HG02852 (cell line): Measurements from ENCODE around the gene ST3GAL4.

Experiments
- ATAC-seq: cut with Tn5 transposase; IDR thresholded peaks from one replicate; pipeline ENCODE4 v1.9.1; 2021; ENCODE audit warnings: mild to moderate bottlenecking, moderate library complexity; ENCODE audit not compliant: unreplicated experiment

ST3GAL4 gene

GRCh38 chr11:126328938-126329643, 26.4 kb upstream of the ST3GAL4 start:
- ATAC-seq, result no peak

- no peak for ATAC-seq
These were observed 25.8 kb upstream of the ST3GAL4 start for GRCh38 chr11:126329644-126330211.

- no peak for ATAC-seq
These were observed 24.2 kb upstream of the ST3GAL4 start for GRCh38 chr11:126331286-126331685.

- no peak for ATAC-seq
These were observed 23.2 kb upstream of the ST3GAL4 start for GRCh38 chr11:126332221-126332711.

- no peak for ATAC-seq
These were observed 22.3 kb upstream of the ST3GAL4 start for GRCh38 chr11:126333142-126333541.

- no peak for ATAC-seq
These were observed 20.6 kb upstream of the ST3GAL4 start for GRCh38 chr11:126334659-126335462.

- ATAC-seq, result no peak
These were observed 20.1 kb upstream of the ST3GAL4 start for GRCh38 chr11:126335463-126335760.

GRCh38 chr11:126336138-126336541, 19.3 kb upstream of the ST3GAL4 start:
- no peak for ATAC-seq

GRCh38 chr11:126336671-126337101, 18.8 kb upstream of the ST3GAL4 start:
- ATAC-seq, result no peak

GRCh38 chr11:126337126-126337473, 18.4 kb upstream of the ST3GAL4 start:
- ATAC-seq, result no peak

- ATAC-seq, result no peak
These were observed 17.8 kb upstream of the ST3GAL4 start for GRCh38 chr11:126337474-126338241.

GRCh38 chr11:126338346-126339055, 17.0 kb upstream of the ST3GAL4 start:
- ATAC-seq, result no peak

GRCh38 chr11:126339073-126339862, 16.2 kb upstream of the ST3GAL4 start:
- no peak for ATAC-seq

- no peak for ATAC-seq
These were observed 15.5 kb upstream of the ST3GAL4 start for GRCh38 chr11:126339863-126340434.

GRCh38 chr11:126340960-126341606, 14.4 kb upstream of the ST3GAL4 start:
- no peak for ATAC-seq

GRCh38 chr11:126341760-126342161, 13.7 kb upstream of the ST3GAL4 start:
- ATAC-seq, result no peak

- no peak for ATAC-seq
These were observed 12.4 kb upstream of the ST3GAL4 start for GRCh38 chr11:126343051-126343450.

- ATAC-seq, result no peak
These were observed 11.1 kb upstream of the ST3GAL4 start for GRCh38 chr11:126344141-126345080.
